Nephron (organoid): ENCODE results near the gene P2RX2.
A peak's percentile ranks its signal among the peaks of the same experiment; 100 is the strongest.

Experiments
- H3K27ac Mint-ChIP-seq, 3 experiments: 2 replicates each; pipeline ENCODE4 v1.8.0; 2020; ENCODE audit warnings: mixed read lengths in 3 of 3, mild to moderate bottlenecking in 2 of 3, moderate library complexity in 1 of 3
- H3K27me3 Mint-ChIP-seq: 2 replicates; pipeline ENCODE4 v1.8.0; 2021; ENCODE audit warnings: low read depth, mild to moderate bottlenecking, moderate library complexity, mixed read lengths
- H3K36me3 Mint-ChIP-seq: 2 replicates; pipeline ENCODE4 v1.8.0; 2020; ENCODE audit warnings: low read depth, mixed read lengths
- H3K4me1 Mint-ChIP-seq: 2 replicates; pipeline ENCODE4 v1.8.0; 2020; ENCODE audit warnings: mixed read lengths
- H3K4me3 Mint-ChIP-seq, 3 experiments: 2 replicates each; pipeline ENCODE4 v1.8.0; 2020; ENCODE audit warnings: mild to moderate bottlenecking in 3 of 3, mixed read lengths in 3 of 3, moderate library complexity in 2 of 3
- H3K9me3 Mint-ChIP-seq: 2 replicates; pipeline ENCODE4 v1.8.0; 2020; ENCODE audit warnings: mixed read lengths
- TF ChIP-seq, protein P1 (sequence below), 3 experiments: fragments of 200-600 bp; sonication (generic); IDR thresholded peaks; one replicate each; pipeline ENCODE4 v1.5.0; 2021; ENCODE audit warnings: antibody characterized with exemption in 3 of 3; ENCODE audit not compliant: unreplicated experiment in 3 of 3

The P2RX2 gene

DNA sequence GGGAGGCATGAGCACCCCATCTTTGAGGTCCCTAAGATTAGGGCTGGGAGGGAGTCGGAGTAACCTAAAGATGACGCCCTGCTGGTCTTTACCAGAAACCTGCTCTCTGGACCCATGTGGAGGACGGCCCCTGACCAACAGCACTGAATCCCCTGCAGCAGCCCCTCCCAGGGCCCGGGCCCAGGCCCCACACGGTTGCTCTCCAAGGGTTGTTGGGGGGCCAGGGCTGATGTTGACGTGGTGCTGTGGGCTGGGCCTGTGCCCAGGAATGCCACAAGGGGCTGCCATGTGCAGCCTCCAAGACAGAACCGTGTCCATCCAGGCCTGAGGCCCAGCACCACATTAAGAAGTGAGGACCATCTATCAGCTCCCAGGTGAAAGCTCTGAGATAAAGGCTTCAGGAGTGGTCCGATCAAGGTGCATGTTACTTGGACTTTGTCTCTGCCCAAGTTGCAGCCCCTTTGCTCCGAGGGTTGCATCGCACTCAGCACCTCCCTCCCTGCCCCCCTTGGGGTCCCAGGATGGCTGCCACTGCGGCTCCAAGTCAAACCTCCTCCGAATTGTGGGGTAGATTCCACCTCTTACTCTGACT is 37.8 kb upstream of the P2RX2 start:
- Mint-ChIP-seq H3K4me1 (peaks cover 26% of the 10 kb centered on the region), H3K27ac (peak overlapping the region in 1 of 3 experiments; percentile 12), H3K27me3 (peaks cover 24% of the 10 kb centered on the region), H3K36me3 (peaks cover 36% of the 10 kb centered on the region), H3K4me3 (no peak overlapping the region), H3K9me3 (no peaks in the 10 kb centered on the region)
- TF ChIP-seq, protein P1, sequence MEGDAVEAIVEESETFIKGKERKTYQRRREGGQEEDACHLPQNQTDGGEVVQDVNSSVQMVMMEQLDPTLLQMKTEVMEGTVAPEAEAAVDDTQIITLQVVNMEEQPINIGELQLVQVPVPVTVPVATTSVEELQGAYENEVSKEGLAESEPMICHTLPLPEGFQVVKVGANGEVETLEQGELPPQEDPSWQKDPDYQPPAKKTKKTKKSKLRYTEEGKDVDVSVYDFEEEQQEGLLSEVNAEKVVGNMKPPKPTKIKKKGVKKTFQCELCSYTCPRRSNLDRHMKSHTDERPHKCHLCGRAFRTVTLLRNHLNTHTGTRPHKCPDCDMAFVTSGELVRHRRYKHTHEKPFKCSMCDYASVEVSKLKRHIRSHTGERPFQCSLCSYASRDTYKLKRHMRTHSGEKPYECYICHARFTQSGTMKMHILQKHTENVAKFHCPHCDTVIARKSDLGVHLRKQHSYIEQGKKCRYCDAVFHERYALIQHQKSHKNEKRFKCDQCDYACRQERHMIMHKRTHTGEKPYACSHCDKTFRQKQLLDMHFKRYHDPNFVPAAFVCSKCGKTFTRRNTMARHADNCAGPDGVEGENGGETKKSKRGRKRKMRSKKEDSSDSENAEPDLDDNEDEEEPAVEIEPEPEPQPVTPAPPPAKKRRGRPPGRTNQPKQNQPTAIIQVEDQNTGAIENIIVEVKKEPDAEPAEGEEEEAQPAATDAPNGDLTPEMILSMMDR (IDR thresholded peaks at IDR 0.05; ENCODE audit: unreplicated experiment in 3 of 3): no peak

DNA sequence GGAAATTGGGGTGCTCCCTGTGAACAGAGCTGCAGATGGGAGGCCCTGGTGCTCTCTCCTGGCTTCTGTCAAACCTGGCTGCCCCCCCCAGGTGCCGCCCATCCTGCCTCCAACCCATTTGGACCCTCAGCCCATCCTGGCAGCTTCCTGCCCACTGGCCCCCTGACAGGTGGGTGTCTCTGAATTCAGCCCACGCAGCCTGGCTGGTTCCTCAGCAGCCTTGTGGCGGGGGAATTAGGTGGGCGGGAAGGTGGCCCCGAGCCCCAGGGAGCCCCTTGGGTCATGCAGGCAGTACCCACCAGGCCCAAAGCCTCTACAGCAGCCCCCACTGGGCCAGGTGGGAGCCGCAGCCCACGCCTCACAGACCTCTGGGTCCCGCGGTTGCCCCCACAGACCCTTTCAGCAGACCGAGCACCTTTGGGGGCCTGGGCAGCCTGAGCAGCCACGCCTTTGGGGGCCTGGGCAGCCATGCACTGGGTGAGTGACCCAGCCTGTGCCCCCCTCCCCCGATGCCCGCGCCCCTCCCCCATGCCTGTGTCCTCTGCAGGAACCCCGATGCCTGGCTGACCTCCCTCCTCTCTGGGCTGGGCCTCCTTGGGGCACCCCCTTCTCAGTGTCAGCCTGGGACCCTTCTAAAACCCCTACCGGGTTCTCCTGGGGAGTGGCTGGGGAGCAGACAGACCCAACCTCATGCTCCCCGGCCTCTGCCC is 37.1 kb upstream of the P2RX2 start:
- Mint-ChIP-seq H3K9me3 (no peaks in the 10 kb centered on the region), H3K36me3 (peaks cover 36% of the 10 kb centered on the region), H3K4me3 (no peak overlapping the region), H3K27me3 (peaks cover 24% of the 10 kb centered on the region), H3K27ac (no peak overlapping the region), H3K4me1 (peaks cover 26% of the 10 kb centered on the region)
- TF ChIP-seq, protein P1 (IDR thresholded peaks at IDR 0.05; ENCODE audit: unreplicated experiment in 3 of 3): no peak

DNA sequence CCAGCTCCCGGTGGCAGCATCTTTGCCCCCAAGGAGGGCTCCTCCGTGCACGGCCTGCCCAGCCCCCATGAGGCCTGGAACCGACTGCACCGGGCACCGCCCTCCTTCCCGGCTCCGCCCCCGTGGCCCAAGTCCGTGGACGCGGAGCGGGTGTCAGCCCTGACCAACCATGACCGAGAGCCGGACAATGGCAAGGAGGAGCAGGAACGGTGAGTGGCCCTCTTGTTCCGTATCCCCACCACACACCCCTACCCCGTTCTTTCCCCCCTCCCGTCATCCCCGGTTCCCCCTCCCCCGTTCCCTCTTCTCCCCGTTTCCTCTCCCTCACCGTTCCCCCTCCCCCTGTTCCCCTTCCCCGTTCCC is 36.5 kb upstream of the P2RX2 start:
- TF ChIP-seq, protein P1 (IDR thresholded peaks at IDR 0.05; ENCODE audit: unreplicated experiment in 3 of 3): no peak
- no peak overlapping the region for H3K27ac Mint-ChIP-seq
- peaks cover 36% of the 10 kb centered on the region for H3K36me3 Mint-ChIP-seq
- H3K27me3 Mint-ChIP-seq: peaks cover 24% of the 10 kb centered on the region
- peaks cover 26% of the 10 kb centered on the region for H3K4me1 Mint-ChIP-seq
- no peaks in the 10 kb centered on the region for H3K9me3 Mint-ChIP-seq
- peak overlapping the region in 1 of 3 experiments; percentile 68 for H3K4me3 Mint-ChIP-seq

DNA sequence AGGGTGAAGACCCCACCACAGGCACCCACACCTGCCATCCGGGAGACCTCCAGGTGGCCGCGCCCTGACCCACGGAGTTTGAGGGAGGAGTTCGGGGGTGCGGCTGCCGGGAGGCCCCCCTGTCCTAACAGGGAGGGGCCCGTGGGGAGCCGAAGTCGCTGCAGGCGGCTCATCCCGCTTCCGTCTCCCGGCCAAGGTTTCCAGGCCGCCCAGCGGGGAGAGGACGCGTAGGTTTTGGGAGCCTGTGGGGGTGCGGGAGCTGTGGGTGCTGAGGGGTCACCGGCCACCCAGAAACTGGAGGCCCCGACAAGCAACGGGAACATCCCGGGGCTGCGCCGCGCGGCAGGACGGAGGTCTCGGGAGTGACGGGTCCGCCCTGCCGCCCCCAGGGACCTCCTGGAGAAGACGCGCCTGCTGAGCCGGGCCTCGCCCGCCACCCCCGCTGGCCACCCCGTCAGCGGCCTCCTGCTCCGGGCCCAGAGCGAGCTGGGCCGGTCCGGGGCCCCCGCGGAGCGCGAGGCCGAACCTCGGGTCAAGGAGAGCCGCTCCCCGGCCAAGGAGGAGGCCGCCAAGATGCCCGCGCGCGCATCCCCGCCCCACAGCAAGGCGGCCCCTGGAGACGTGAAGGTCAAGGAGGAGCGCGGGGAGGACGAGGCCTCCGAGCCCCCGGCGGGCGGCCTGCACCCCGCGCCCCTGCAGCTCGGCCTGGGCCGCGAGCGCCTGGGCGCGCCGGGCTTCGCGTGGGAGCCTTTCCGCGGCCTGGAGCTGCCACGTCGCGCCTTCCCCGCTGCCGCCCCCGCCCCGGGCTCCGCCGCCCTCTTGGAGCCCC is 35.8 kb upstream of the P2RX2 start:
- Mint-ChIP-seq H3K27ac (no peak overlapping the region), H3K4me3 (peak overlapping the region in 1 of 3 experiments; percentile 68), H3K4me1 (peaks cover 25% of the 10 kb centered on the region), H3K27me3 (peaks cover 24% of the 10 kb centered on the region), H3K36me3 (peaks cover 34% of the 10 kb centered on the region), H3K9me3 (no peaks in the 10 kb centered on the region)
- TF ChIP-seq, protein P1 (IDR thresholded peaks at IDR 0.05; ENCODE audit: unreplicated experiment in 3 of 3): no peak

DNA sequence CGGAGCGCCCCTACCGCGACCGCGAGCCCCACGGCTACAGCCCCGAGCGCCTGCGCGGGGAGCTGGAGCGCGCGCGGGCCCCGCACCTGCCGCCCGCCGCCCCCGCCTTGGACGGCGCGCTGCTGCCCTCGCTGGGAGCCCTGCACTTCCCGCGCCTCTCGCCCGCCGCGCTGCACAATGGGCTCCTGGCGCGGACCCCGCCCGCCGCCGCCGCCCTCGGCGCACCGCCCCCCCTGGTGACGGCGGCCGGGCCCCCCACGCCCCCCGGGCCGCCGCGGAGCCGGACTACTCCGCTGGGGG is 35.2 kb upstream of the P2RX2 start:
- Mint-ChIP-seq H3K27me3 (peaks cover 24% of the 10 kb centered on the region), H3K4me3 (no peak overlapping the region), H3K4me1 (peaks cover 21% of the 10 kb centered on the region), H3K36me3 (peaks cover 28% of the 10 kb centered on the region), H3K27ac (no peak overlapping the region), H3K9me3 (no peaks in the 10 kb centered on the region)
- TF ChIP-seq, protein P1 (IDR thresholded peaks at IDR 0.05; ENCODE audit: unreplicated experiment in 3 of 3): no peak
